Activated T-helper 1 cell treated with anti-CD3 and anti-CD28 coated beads, Interleukin-12 subunit alpha, Interleukin-12 subunit beta, Interleukin-2, Interleukin-4 antibody, amounts not matched to agents 30 ng/mL and 10 ng/mL and 1 ng/mL, durations not matched to agents 14 hours and 24 hours and 36 hours (primary cell): Measurements from ENCODE around the gene ENO1. TPM values are rescaled to one million over a fixed set of nuclear protein-coding genes. Genes with fewer than 3 reads are reported as not detected.

Source experiments
- DNase-seq: peaks from one replicate; pipeline ENCODE4 v3.0.0; 2021; ENCODE audit warnings: low spot score
- H3K27ac Mint-ChIP-seq: one replicate; pipeline ENCODE4 v1.8.0; 2021; ENCODE audit warnings: mild to moderate bottlenecking, mixed read lengths
- H3K27me3 Mint-ChIP-seq: one replicate; pipeline ENCODE4 v1.8.0; 2022; ENCODE audit warnings: mild to moderate bottlenecking, moderate library complexity, mixed read lengths; ENCODE audit not compliant: insufficient read depth
- H3K36me3 Mint-ChIP-seq: one replicate; pipeline ENCODE4 v1.8.0; 2021; ENCODE audit warnings: low read depth, mixed read lengths
- H3K4me1 Mint-ChIP-seq: one replicate; pipeline ENCODE4 v1.8.0; 2021; ENCODE audit warnings: low read depth, mixed read lengths
- H3K4me3 Mint-ChIP-seq: one replicate; pipeline ENCODE4 v1.8.0; 2021; ENCODE audit warnings: mild to moderate bottlenecking, moderate library complexity, mixed read lengths
- H3K9me3 Mint-ChIP-seq: one replicate; pipeline ENCODE4 v1.8.0; 2021; ENCODE audit warnings: mixed read lengths
- intact Hi-C: fragments of 100-400 bp; cut with micrococcal nuclease; formaldehyde crosslinking; loops from one replicate; pipeline ENCODE4 v1.15.1; 2024
- total RNA-seq: library from RNA; stranded (reverse); gene quantifications from 2 replicates; pipeline ENCODE4 v1.2.3, GENCODE V29; 2022

The ENO1 gene
- total RNA-seq, 1 donor from 2014 or later, result 3,370 TPM

DNA sequence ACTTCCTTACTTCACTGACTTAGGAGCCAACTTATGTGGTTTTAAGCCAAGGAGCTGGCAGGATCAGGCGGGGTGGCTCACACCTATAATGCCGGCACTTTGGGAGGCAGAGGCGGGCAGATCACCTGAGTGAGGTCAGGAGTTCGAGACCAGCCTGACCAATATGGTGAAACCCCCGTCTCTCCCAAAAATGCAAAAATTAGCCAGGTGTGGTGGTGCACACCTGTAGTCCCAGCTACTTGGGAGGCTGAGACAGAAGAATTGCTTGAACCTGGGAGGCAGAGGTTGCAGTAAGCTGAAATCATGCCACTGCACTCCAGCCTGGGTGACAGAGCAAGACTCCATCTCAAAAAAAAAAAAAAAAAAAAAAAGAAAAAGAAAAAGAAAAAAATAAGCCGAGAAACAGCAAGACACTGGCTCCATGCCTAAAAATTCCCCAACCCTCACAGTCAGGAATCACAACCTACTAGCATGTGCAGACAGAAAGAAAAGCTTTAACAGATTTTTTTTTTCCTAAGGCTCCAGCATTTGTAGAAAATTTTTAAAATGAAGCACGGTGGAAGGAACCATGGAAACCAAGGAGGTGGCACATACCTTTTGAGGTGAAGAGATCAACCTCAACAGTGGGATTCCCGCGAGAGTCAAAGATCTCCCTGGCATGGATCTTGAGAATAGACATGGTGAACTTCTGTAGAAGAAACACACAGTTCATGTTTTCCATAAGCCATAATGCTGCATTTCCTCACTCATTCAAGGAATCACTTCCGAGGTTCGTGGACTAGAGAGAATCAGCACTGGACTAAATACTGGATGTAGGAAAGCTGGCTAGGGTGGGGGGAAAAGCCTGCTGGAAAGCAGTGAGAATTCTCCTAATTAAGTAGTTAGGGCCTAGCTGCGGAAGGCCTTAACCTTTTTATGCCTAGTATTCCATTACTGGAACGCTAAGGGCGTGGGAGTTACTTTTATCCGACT is 4.0 kb downstream of the ENO1 start:
- H3K4me3 Mint-ChIP-seq, result peak overlapping the region; percentile 99
- H3K9me3 Mint-ChIP-seq, result no peaks in the 10 kb centered on the region
- no peak for DNase-seq
- H3K27me3 Mint-ChIP-seq, result peaks cover 2% of the 10 kb centered on the region
- H3K36me3 Mint-ChIP-seq, result peaks cover 80% of the 10 kb centered on the region
- peaks cover 70% of the 10 kb centered on the region for H3K4me1 Mint-ChIP-seq
- intact Hi-C loops, result loop anchor here (5.0 kb wide), 1 partner anchor 57 kb away; the partner anchor contains the start of gene RERE
- peak overlapping the region; percentile 100 for H3K27ac Mint-ChIP-seq

DNA sequence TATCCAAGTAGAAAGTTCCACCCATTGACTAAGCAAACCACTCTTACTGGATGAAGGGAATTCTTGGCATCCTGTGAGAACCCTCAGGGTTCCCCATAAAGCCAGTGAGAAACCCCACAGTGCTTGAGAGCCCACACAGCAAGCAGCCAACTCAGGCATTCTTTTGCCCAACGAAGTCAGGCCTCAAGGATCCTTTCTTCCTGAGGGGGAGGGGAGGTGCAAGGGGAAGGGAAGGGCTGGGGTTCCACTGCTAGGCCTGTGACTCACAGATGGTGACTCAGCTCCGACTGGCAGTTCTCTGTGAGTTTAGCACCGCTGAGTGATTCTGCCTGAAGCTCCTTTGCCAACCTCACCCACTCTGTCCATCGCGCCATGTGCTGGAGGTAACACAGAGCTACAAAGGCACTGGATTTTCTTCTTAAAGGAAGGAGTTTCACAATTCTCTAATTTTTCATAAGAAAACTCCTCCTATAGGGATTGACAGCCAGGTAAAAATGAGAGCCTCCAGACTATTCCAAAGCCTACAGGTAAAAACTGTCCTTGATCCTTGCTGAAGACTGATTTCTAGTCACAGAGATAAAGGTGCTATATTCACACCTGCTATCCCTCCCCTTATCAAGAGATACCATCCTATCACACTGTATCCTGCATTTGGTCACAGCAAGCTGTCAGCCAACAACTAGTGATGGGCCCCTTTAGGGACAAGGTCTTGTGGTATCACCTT is 4.8 kb downstream of the ENO1 start:
- peak overlapping the region; percentile 99 for H3K4me3 Mint-ChIP-seq
- peaks cover 74% of the 10 kb centered on the region for H3K4me1 Mint-ChIP-seq
- intact Hi-C loops, result loop anchor here (1.0 to 2.0 kb wide), 2 partner anchors 15 to 27 kb away; no protein-coding TSS in a partner anchor
- no peaks in the 10 kb centered on the region for H3K9me3 Mint-ChIP-seq
- peaks cover 86% of the 10 kb centered on the region for H3K36me3 Mint-ChIP-seq
- DNase-seq, result peak; percentile 64
- H3K27ac Mint-ChIP-seq, result peak overlapping the region; percentile 83
- H3K27me3 Mint-ChIP-seq, result peaks cover 2% of the 10 kb centered on the region

- H3K27me3 Mint-ChIP-seq, result peaks cover 2% of the 10 kb centered on the region
- peaks cover 75% of the 10 kb centered on the region for H3K4me1 Mint-ChIP-seq
- H3K4me3 Mint-ChIP-seq, result peak overlapping the region; percentile 99
- H3K27ac Mint-ChIP-seq, result peak overlapping the region; percentile 83
- peaks cover 89% of the 10 kb centered on the region for H3K36me3 Mint-ChIP-seq
- intact Hi-C loops, result loop anchor here (1.0 to 2.0 kb wide), 2 partner anchors 14 to 27 kb away; no protein-coding TSS in a partner anchor
- no peaks in the 10 kb centered on the region for H3K9me3 Mint-ChIP-seq
- DNase-seq, result no peak
Measured at GRCh38 chr1:8873001-8873400, 5.5 kb downstream of the ENO1 start.

DNA sequence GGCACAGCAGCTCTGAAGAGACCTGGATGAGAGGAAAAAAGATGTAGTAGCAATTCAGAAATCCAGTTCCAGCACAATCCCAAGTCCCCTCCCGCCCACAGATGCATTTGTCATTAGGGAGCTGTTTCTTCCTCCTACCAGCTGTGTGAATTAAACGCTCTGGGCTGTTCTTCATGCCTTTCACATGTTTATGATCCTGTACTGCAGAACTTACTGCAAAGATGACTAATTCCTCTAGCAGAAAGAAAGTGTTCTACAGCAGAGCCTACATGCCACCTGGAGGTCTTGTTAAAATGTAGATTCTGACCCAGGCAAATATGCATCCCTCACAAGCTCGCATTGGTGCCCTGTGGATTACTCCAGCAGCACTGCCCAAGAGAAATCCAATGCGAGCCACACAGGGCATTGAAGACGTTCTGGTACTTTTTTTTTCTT is 6.5 kb downstream of the ENO1 start:
- H3K4me3 Mint-ChIP-seq, result peak overlapping the region; percentile 99
- H3K4me1 Mint-ChIP-seq, result peaks cover 82% of the 10 kb centered on the region
- no peak for DNase-seq
- peaks cover 87% of the 10 kb centered on the region for H3K36me3 Mint-ChIP-seq
- H3K27ac Mint-ChIP-seq, result peak overlapping the region; percentile 83
- H3K27me3 Mint-ChIP-seq, result no peaks in the 10 kb centered on the region
- intact Hi-C loops, result loop anchor here (2.0 kb wide), 1 partner anchor 13 kb away; no protein-coding TSS in a partner anchor
- no peaks in the 10 kb centered on the region for H3K9me3 Mint-ChIP-seq

GRCh38 chr1:8871539-8871935 is 6.9 kb downstream of the ENO1 start:
- Mint-ChIP-seq H3K27ac (peak overlapping the region; percentile 83), H3K4me3 (peak overlapping the region; percentile 99)
- intact Hi-C loops, result no loop called here

DNA sequence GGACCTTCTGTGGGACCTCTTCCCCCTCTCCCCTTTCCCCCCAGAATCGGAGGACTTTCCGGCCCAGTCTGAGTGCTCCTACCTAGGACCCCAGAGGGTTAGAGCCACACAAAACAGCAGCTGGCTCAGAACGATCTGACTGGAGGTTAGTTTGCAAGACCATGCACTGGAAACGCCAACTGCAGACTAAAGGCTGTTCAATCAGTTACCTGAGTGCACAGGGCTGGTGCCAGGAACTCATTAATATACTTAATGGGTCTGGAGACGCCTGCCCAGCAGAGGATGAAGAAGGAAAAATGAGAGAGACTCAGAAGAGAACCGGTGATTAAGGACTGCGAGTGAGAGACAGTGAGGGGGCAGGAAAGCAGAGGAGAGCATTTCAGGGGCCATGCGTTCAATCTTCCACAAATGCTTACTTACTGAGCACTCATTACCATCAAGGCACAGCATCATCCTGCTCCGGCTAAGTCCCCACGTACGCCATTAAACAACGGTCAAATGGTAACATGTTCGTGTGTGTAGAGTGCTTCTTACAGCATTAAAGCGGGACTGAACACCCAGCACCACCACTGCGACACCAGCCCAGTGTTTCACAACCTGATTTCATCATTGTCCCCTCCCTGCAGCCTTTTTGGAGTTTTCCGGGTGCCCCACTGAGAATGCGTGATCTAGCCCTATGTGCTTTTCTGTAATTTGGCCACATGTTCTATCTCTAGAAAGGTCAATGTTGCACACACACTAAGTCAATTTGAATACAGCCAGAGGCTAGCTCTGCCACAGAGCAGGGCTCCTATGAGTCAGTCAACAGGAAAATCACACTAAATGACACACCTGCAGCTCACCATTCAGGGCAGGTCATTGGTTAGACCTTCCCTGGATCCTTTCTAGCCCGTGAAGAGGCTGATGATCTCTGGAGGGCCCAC is 7.6 kb downstream of the ENO1 start:
- H3K4me1 Mint-ChIP-seq, result peaks cover 85% of the 10 kb centered on the region
- peak overlapping the region; percentile 83 for H3K27ac Mint-ChIP-seq
- DNase-seq, result no peak
- H3K27me3 Mint-ChIP-seq, result no peaks in the 10 kb centered on the region
- H3K36me3 Mint-ChIP-seq, result peaks cover 87% of the 10 kb centered on the region
- peak overlapping the region; percentile 62 for H3K4me3 Mint-ChIP-seq
- H3K9me3 Mint-ChIP-seq, result no peaks in the 10 kb centered on the region
- intact Hi-C loops, result no loop called here

More at GRCh38 chr1:8871539-8871935, 6.9 kb downstream of the ENO1 start:
- no peaks in the 10 kb centered on the region for H3K27me3 Mint-ChIP-seq
- no peaks in the 10 kb centered on the region for H3K9me3 Mint-ChIP-seq
- DNase-seq, result no peak
- peaks cover 88% of the 10 kb centered on the region for H3K36me3 Mint-ChIP-seq
- peaks cover 86% of the 10 kb centered on the region for H3K4me1 Mint-ChIP-seq

GRCh38 chr1:8870103-8870502 is 8.4 kb downstream of the ENO1 start:
- H3K9me3 Mint-ChIP-seq, result no peaks in the 10 kb centered on the region
- intact Hi-C loops, result no loop called here
- H3K27ac Mint-ChIP-seq, result peak overlapping the region; percentile 74
- H3K36me3 Mint-ChIP-seq, result peaks cover 81% of the 10 kb centered on the region
- peak overlapping the region; percentile 62 for H3K4me3 Mint-ChIP-seq
- no peak for DNase-seq
- peaks cover 77% of the 10 kb centered on the region for H3K4me1 Mint-ChIP-seq
- H3K27me3 Mint-ChIP-seq, result no peaks in the 10 kb centered on the region

GRCh38 chr1:8867878-8868567 is 10.5 kb downstream of the ENO1 start:
- intact Hi-C loops, result no loop called here
- Mint-ChIP-seq H3K4me1 (peaks cover 61% of the 10 kb centered on the region), H3K9me3 (no peaks in the 10 kb centered on the region), H3K27ac (peak overlapping the region; percentile 31), H3K4me3 (no peak overlapping the region), H3K27me3 (no peaks in the 10 kb centered on the region), H3K36me3 (peaks cover 80% of the 10 kb centered on the region)
- no peak for DNase-seq

- Mint-ChIP-seq H3K4me3 (peak overlapping the region; percentile 47), H3K4me1 (peaks cover 61% of the 10 kb centered on the region), H3K9me3 (no peaks in the 10 kb centered on the region), H3K27ac (peak overlapping the region; percentile 74), H3K36me3 (peaks cover 80% of the 10 kb centered on the region), H3K27me3 (no peaks in the 10 kb centered on the region)
- no peak for DNase-seq
- intact Hi-C loops, result no loop called here
Measured at GRCh38 chr1:8866792-8867415, 11.6 kb downstream of the ENO1 start.

- Mint-ChIP-seq H3K4me3 (peak overlapping the region; percentile 49), H3K9me3 (no peaks in the 10 kb centered on the region), H3K27ac (peak overlapping the region; percentile 74), H3K36me3 (peaks cover 79% of the 10 kb centered on the region), H3K4me1 (peaks cover 56% of the 10 kb centered on the region), H3K27me3 (no peaks in the 10 kb centered on the region)
- intact Hi-C loops, result no loop called here
- DNase-seq, result no peak
Measured at GRCh38 chr1:8866173-8866791, 12.2 kb downstream of the ENO1 start.
